HEK293T (cell line): ENCODE results near the gene PIAS1.

Experiments
- ARNT ChIP-seq: fragments of 450-650 bp; IDR thresholded peaks from 2 replicates; pipeline ENCODE4 v1.6.1; 2017; ENCODE audit warnings: mild to moderate bottlenecking
- BHLHE40 ChIP-seq: fragments of 450-650 bp; IDR thresholded peaks from 2 replicates; pipeline ENCODE4 v1.6.1; 2016; ENCODE audit warnings: mild to moderate bottlenecking, moderate library complexity, borderline replicate concordance
- ELF4 ChIP-seq: fragments of 450-650 bp; IDR thresholded peaks from 2 replicates; pipeline ENCODE4 v1.6.1; 2017; ENCODE audit warnings: antibody characterized with exemption
- FOXA1 ChIP-seq: fragments of 450-650 bp; IDR thresholded peaks from 2 replicates; pipeline ENCODE4 v1.6.1; 2016; ENCODE audit warnings: mild to moderate bottlenecking
- FOXK2 ChIP-seq: fragments of 450-650 bp; IDR thresholded peaks from 2 replicates; pipeline ENCODE4 v1.6.1; 2016; ENCODE audit warnings: mild to moderate bottlenecking
- FOXM1 ChIP-seq: fragments of 450-650 bp; IDR thresholded peaks from 2 replicates; pipeline ENCODE4 v1.6.1; 2017; ENCODE audit warnings: mild to moderate bottlenecking, borderline replicate concordance
- NFRKB ChIP-seq: fragments of 450-650 bp; IDR thresholded peaks from 2 replicates; pipeline ENCODE4 v1.6.1; 2016; ENCODE audit warnings: mild to moderate bottlenecking, moderate library complexity
- SP1 ChIP-seq: fragments of 450-650 bp; IDR thresholded peaks from 2 replicates; pipeline ENCODE4 v1.6.1; 2017
- SUZ12 ChIP-seq: fragments of 450-650 bp; IDR thresholded peaks from 2 replicates; pipeline ENCODE4 v1.6.1; 2016; ENCODE audit warnings: mild to moderate bottlenecking
- TARDBP ChIP-seq: fragments of 450-650 bp; IDR thresholded peaks from 2 replicates; pipeline ENCODE4 v1.6.1; 2016
- ZNF384 ChIP-seq: fragments of 450-650 bp; IDR thresholded peaks from 2 replicates; pipeline ENCODE4 v1.6.1; 2016

DNA sequence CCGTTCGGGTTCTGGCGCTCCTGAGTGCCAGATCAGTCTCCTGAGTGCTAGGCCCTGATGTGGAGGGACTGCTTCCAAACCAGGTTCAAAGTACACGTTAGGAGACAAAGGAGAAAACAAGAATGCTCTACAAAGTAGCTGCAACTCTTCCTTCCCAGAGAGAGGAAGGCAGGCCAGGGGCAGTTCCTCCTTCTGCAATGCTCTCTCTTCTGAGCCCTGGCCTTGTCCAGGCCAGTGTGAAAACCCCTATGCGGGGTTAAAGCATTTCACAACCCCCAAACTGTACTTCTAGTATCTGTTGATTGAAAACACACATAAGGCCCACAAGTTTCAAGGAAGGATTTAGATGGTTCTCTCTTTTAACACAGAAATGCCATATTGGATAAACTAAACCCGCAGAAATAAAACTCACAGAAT, 160.7 kb downstream of the PIAS1 start:
- TF ChIP-seq SUZ12, result no peak
- TF ChIP-seq ZNF384, result no peak
- TF ChIP-seq BHLHE40, result no peak
- TF ChIP-seq FOXA1, result no peak
- no peak for TF ChIP-seq FOXM1
- no peak for TF ChIP-seq SP1
- TF ChIP-seq TARDBP, result no peak
- no peak for TF ChIP-seq FOXK2
- no peak for TF ChIP-seq ELF4
- no peak for TF ChIP-seq ARNT
- no peak for TF ChIP-seq NFRKB
